NCI-H2107 treated with DMSO at 0.1 percent for 48 hours (cell line): Measurements from ENCODE around the gene SLC37A2.

Source experiments
- DNase-seq: peaks from one replicate; lab custom pipeline; 2025; ENCODE audit not compliant: unreplicated experiment; lab: John Stamatoyannopoulos, UW

Gene SLC37A2

DNA sequence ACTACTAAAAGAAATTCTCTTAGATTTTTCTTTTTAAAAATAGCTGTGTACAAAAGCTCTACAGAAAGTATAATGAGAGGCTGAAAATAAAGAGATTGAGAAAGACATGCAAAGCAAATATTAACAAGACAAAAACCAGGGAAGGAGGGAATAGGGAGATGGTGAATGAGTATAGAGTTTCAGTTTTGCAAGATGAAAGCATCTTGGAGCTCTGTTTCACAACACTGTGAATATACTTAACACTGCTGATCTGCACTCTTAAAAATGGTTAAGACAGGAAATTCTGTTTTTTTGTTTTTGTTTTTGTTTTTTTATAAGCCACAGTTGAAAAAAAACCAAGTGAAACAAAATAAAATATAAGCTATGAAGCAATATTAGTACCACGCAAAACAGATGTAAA is 42.8 kb downstream of the SLC37A2 start:
- DNase-seq: no peak

GRCh38 chr11:125108469-125108868 is 45.4 kb downstream of the SLC37A2 start:
- no peak for DNase-seq

DNA sequence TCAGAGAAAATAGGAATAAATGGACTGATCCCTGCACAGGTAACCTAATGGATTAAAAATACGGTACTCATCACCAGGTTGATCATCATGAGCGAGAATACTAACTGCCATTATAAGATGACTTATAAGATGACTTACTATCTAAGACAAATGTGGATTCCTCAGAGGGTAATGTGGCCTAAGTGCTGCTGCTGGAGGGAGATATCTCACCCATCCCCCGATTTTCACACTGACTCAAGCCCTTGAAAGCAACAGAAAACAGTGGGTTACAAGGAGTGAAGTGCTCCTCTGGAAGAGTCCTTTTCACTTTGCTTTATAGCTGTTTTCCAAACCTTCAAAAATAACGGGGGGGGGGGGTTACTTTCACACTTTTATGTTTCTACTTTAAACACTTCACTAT is 47.4 kb downstream of the SLC37A2 start:
- DNase-seq: no peak

GRCh38 chr11:125111001-125111342 is 47.9 kb downstream of the SLC37A2 start:
- no peak for DNase-seq

GRCh38 chr11:125111343-125112207 is 48.5 kb downstream of the SLC37A2 start, which contains the start of gene TMEM218:
TSS of gene TMEM218 (minus strand) at chr11:125111626. CDS start at chr11:125102241, 9,385 bp downstream.
- DNase-seq: peak; percentile 88

GRCh38 chr11:125112208-125112604 is 49.1 kb downstream of the SLC37A2 start:
- DNase-seq: no peak

GRCh38 chr11:125114518-125114917 is 51.4 kb downstream of the SLC37A2 start:
- no peak for DNase-seq

GRCh38 chr11:125117429-125117828 is 54.3 kb downstream of the SLC37A2 start:
- DNase-seq: no peak

DNA sequence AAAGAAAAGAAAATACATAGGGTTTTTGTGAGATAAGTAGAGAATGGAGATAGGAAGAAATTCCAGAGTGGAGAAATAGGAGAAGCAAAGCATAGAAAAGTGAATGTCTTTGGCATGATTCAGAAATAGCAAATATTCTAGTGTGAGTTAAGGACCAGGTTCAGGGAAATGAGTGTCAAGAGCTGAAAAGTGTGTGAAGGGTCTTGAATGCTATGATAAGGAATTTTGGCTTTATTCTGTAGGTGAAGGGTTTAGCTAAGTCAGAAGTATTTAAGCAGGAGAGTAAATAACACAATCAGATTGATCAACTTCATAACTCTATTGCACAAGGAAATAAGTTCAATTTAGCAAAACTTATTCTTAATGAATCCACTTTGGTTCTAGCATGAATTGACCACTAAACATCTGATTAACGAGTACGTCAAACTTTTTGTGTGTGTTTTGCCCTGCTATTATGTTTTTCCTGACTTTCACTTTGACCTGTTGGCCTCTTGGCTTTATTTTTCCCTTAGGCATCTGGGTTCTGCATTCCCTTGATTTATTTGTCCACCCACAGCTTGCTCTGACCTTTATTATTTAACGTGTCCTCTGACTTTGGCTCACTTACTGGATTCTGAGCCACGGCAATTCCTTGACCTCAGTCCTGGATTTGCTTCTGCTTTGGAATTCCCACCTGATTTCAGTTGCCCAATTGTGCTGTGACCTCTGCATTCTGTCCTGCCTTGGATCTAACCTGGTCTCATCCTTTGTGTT is 60.3 kb downstream of the SLC37A2 start:
- no peak for DNase-seq

DNA sequence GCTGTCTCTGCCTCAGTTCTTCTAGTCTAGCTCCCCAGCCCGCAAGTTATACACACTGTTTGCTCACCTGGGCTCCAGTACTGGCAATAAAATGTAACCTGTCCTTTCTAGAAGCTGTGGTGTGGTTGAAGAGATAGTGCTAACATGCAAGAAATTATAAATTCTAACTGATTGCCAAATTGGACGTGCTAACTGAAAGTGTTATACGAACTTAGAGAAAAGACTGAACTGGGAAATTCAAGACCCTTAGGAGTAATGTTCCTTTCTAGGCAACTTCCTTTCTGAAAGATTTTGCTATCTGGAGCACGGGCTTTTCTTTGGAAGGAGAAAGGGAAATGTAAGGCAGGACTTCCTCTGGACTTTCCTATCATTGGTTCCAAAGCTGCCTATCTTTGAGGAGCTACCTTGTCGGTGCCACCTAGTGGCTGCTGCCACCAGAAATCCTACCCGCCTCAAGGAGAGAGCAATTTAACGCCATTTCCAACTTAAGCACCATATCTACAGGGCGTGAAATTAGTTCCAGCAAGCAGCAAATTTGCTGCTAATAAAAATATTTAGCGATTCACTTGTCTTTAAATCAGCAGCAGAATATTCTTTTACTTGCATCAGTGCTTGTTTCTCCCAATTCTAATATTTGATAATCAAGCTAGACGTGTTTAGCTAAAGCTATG is 61.0 kb downstream of the SLC37A2 start:
- no peak for DNase-seq

GRCh38 chr11:125124618-125124992 is 61.5 kb downstream of the SLC37A2 start:
- no peak for DNase-seq

DNA sequence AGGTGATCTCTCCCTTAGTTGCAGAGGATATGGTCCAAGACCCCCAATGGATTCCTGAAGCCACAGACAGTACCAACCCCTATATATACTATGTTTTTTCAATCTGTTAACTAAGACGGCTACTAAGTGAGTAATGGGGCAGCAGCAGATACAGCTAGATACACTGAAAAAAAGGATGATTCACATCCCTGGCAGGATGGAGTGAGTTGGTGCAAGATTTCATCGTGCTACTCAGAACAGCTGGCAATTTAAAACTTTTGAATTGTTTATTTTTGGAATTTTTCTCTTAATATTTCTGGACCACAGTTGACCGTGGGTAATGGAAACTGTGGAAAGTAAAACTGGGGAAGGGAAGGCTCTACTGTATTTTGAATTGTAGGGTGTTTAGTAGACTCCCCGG is 65.3 kb downstream of the SLC37A2 start:
- DNase-seq: no peak

DNA sequence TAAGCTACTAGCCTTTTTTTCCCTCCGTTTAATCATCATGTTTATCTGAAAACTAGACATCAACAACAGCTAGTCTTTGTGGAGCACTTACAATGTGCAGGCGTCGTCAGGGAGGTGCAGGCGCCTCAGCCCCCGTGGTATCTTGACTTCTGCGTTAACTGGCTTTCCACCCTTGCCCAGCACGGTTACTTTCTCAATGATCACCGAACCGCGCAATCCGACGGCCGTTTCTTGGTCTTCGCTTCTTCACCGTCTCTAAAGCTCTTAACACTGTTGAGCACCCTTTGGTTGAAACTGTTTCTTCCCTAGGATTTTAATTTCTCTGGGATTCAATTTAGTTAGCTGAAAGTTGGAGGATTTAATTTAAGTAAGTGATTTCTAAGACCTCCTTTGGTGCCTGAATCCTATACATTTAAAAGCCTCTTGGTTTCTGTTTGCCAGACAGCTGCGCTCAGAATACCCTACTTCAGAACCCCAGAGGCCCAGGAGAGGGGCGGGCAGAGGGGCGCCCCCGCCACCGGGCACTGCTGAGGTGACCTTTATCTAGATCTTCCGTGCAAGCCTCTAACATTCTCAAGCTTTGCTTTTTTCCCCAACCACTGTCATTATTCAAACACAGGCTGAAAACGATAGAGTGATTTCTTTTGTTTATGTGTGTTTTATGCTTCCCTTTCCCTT is 66.3 kb downstream of the SLC37A2 start:
- no peak for DNase-seq

DNA sequence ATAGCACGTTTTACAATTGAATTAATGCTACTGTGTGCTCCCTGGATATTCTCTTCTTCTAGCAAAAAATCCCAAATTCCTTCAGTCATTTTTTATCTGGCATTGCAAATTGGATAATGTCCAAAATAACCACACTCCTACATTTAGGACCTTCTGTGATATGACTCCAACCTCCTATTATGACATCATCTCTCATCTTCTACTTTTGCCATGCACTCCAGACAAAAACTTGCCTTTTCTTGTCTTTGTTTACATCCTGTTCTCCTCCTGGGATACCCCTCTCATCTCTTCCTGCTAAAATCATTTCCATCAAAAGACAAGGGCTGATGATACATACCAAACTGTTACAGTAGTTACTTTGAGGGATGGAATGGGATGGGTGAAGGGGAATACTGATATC is 69.0 kb downstream of the SLC37A2 start:
- DNase-seq: no peak

DNA sequence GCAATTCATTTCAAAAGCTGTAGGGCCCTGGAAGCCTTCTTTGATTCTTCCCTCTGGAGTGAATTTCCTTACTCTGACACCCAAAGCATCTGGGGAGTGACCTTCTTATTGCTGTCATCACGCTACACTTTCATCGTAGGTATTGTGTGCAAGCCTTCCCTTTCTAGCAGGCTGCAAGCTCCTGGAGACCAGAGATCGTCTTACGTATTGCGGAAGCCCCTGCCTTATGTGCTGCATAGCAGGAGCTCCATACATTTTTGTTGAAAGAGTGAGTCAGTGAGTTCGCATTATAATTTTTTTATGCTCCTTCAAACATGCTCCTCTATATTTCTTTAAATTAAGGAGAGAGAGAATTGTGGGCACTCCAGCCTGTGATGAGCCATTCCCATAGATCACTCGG is 69.5 kb downstream of the SLC37A2 start:
- DNase-seq: no peak

DNA sequence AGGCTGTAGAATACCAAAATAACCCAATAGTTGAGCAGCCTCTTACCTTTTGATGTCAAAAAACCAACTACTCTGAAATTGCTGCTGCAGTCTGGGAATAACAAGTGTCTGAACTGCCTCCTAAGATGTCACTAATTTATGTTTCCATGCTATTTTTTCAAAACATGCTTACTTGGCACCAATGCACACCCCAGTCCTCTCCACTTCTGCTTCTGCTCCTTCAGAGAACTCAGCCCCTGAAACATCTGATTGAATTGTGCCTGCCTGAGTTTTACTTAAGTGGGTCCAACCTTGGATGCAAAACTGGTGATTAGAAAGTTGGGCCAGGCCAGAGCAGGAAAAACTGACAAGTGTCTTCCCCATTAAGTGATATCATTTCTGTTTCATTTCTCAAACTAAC is 72.9 kb downstream of the SLC37A2 start:
- no peak for DNase-seq

- no peak for DNase-seq
These were observed 75.9 kb downstream of the SLC37A2 start for GRCh38 chr11:125138966-125139365.

DNA sequence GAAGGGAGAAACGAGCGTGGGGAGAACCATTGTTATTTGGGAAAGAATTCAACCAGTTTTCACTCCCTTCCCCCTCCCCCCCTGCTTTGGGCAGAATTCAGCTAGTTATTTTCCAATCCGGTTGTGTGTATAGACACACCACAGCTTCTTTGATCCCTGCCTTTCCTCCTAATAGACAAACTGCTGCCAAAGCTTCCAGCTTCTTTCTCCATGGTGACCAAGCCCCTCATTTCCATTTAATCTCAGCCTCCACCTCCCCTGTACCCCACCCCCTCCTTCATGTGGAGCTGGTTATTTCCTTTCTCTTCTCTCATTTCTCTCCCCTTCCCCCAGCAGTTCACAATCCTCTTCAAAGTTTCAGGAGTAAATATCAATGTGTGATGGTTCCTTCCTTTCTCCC is 76.7 kb downstream of the SLC37A2 start:
- DNase-seq: no peak
